ENCODE results near the gene SNRPD2. TPM values are rescaled to one million over a fixed set of nuclear protein-coding genes. Genes with fewer than 3 reads are reported as not detected.

Gene SNRPD2
- total and polyA plus RNA-seq, 2 of the 8 experiments (the other 6 are each of a cell fraction or from before 2014, with no cell fraction given), result 645 to 759 TPM

- peak within 1 kb of the TSS; percentile 94; the same call in 1 of the 2 replicates for H2BK12ac ChIP-seq (ENCODE audit: low read depth, low read length)
- H3K4ac ChIP-seq (replicated peaks; ENCODE audit: insufficient read length, low read depth, low read length), result peak within 1 kb of the TSS; percentile 24
- no peak within 1 kb of the TSS for H3K27ac ChIP-seq (ENCODE audit: low read depth, low read length)
- H4K91ac ChIP-seq (replicated peaks; ENCODE audit: insufficient read length, low read length), result peak within 1 kb of the TSS; percentile 78
- FAIRE-seq (no peak), DNase-seq (ENCODE audit: low read depth in 1 of 2, low spot score in 2 of 2) (peak in 1 of 2 experiments; percentile 89)
- peak within 1 kb of the TSS; percentile 43 for H2AK5ac ChIP-seq (ENCODE audit: low read depth, low read length)
- H3K23me2 ChIP-seq (ENCODE audit: low read depth, low read length), result peaks cover 21% of the 10 kb centered on the region
- no peak for TF ChIP-seq NRF1 (IDR thresholded peaks at IDR 0.05; ENCODE audit: low read depth, low read length)
- peak in 1 of 2 experiments; percentile 25; a peak in 1 of 4 replicates for TF ChIP-seq SIN3A (conservative IDR thresholded peaks at IDR 0.05 in 1 of 2, IDR thresholded peaks at IDR 0.05 in 1 of 2; ENCODE audit: low read depth in 1 of 2, low read length in 2 of 2)
- H3K18ac ChIP-seq (ENCODE audit: extremely low read depth, low read length), result peak within 1 kb of the TSS; percentile 84; the same call in 1 of the 2 replicates
- H2BK15ac ChIP-seq (ENCODE audit: low read length), result peak within 1 kb of the TSS; percentile 99
- peaks cover 18 to 31% (median 27%) of the 10 kb centered on the region in 4 experiments for H3K27me3 ChIP-seq (replicated peaks in 1 of 4; ENCODE audit: control insufficient read depth in 3 of 4, extremely low read depth in 1 of 4, insufficient read depth in 3 of 4, low read length in 3 of 4)
- peaks cover 9 to 14% (median 11%) of the 10 kb centered on the region in 4 experiments for H3K4me1 ChIP-seq (replicated peaks in 1 of 4; ENCODE audit: control insufficient read depth in 3 of 4, insufficient read depth in 4 of 4, low read length in 3 of 4)
- peak within 1 kb of the TSS; percentile 91 for H2AFZ ChIP-seq (ENCODE audit: low read length)
- H2BK20ac ChIP-seq (ENCODE audit: low read length), result peak within 1 kb of the TSS; percentile 98
- H3K56ac ChIP-seq (replicated peaks; ENCODE audit: insufficient read length, low read depth, low read length), result no peak within 1 kb of the TSS
- H4K5ac ChIP-seq (ENCODE audit: insufficient read length, low read depth, low read length), result peak within 1 kb of the TSS; percentile 34
- no peak within 1 kb of the TSS for H3K9ac ChIP-seq (replicated peaks in 1 of 4; ENCODE audit: extremely low read depth in 1 of 4, low read depth in 3 of 4, low read length in 3 of 4)
- H3K79me1 ChIP-seq (ENCODE audit: low read depth, low read length), result no peaks in the 10 kb centered on the region
- WGBS, 2 experiments (ENCODE audit: extremely low coverage in 1 of 2, insufficient coverage in 1 of 2, insufficient read length in 1 of 2, insufficient replicate concordance in 2 of 2, low coverage in 1 of 2, low lambda C conversion rate in 2 of 2, missing lambda C conversion rate in 1 of 2), result 73% methylated on average over 4 of the region's 15 CpGs; no CpG with 5 or more reads in 1 of the 2 experiments
- peak within 1 kb of the TSS; percentile 74; the same call in 1 of the 2 replicates for H2BK5ac ChIP-seq (ENCODE audit: low read depth, low read length)
- no peak within 1 kb of the TSS for H4K8ac ChIP-seq (ENCODE audit: extremely low read depth, insufficient read depth, low read length)
- CTCF ChIA-PET (ENCODE audit: partially characterized antibody), result interaction anchor here (0.6 to 1.4 kb wide), 5 partner anchors 15 to 268 kb away, joined by 3 to 5 read pairs (median 3); no protein-coding TSS in a partner anchor
- POLR2A ChIA-PET (ENCODE audit: partially characterized antibody), result interaction anchor here (0.9 to 3.3 kb wide), 5 partner anchors 10 to 51 kb away, joined by 3 to 9 read pairs (median 5); no protein-coding TSS in a partner anchor
- no peaks in the 10 kb centered on the region for H3K9me3 ChIP-seq (ENCODE audit: insufficient read depth in 2 of 2, low read depth in 1 of 2, low read length in 1 of 2)
- H2BK120ac ChIP-seq (replicated peaks; ENCODE audit: low read depth, low read length), result peak within 1 kb of the TSS; percentile 85
- H3K4me2 ChIP-seq (ENCODE audit: insufficient read depth in 1 of 2, low read depth in 2 of 2, low read length in 2 of 2), result peak within 1 kb of the TSS; percentile 95 to 98
- peak within 1 kb of the TSS; percentile 31 to 65 (median 46); a peak in 7 of 8 replicates for H3K4me3 ChIP-seq (ENCODE audit: extremely low read depth in 1 of 4, insufficient read depth in 2 of 4, low read depth in 3 of 4, low read length in 4 of 4)
- no peak within 1 kb of the TSS for H3K14ac ChIP-seq (ENCODE audit: insufficient read length)
- H3K36me3 ChIP-seq (ENCODE audit: control insufficient read depth in 2 of 4, insufficient read depth in 4 of 4, low read length in 3 of 4), result no peaks in the 10 kb centered on the region
- no peak within 1 kb of the TSS for H3K23ac ChIP-seq (ENCODE audit: insufficient read length)
- no peaks in the 10 kb centered on the region for H3K79me2 ChIP-seq (ENCODE audit: control insufficient read depth in 1 of 2, insufficient read depth in 2 of 2, low read length in 2 of 2)
- H4K20me1 ChIP-seq (replicated peaks in 1 of 2; ENCODE audit: control insufficient read depth in 1 of 2, insufficient read depth in 2 of 2, low read length in 2 of 2), result peaks cover 0 to 2% of the 10 kb centered on the region in 2 experiments
These were observed 24.0 kb downstream of the SNRPD2 start, which contains the start of gene GIPR for GRCh38 chr19:45667620-45668341. TSS of gene GIPR (plus strand) at chr19:45668221. CDS start at chr19:45669521, 1,300 bp downstream.

Measured in H1 (cell line).